Measurements from ENCODE around the gene PLXDC1.
A peak's percentile ranks its signal among the peaks of the same experiment; 100 is the strongest.
"Not testable (repeated sequence)": the region's sequence is repeated elsewhere in the genome, so short reads cannot be mapped to it uniquely, and the experiment has no call there.

PLXDC1 gene

DNA sequence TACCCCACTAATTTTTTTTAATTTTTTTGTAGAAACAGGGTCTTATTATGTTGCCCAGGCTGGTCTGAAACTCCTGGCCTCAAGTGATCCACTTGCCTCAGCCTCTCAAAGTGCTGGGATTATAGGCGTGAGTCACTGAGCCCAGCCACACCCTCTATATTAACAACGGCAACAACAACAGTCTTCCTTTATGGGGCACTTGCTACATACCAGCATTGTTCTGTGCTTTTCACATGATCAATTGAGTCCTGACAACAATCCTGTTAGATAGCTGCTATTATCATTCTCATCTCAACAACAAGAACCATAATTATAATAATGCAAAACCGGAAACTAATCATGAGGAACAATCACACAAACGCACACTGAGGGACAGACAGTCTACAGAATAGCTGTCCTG lies 27.1 kb upstream of the PLXDC1 start:
- peak; percentile 49 for DNase-seq

DNA sequence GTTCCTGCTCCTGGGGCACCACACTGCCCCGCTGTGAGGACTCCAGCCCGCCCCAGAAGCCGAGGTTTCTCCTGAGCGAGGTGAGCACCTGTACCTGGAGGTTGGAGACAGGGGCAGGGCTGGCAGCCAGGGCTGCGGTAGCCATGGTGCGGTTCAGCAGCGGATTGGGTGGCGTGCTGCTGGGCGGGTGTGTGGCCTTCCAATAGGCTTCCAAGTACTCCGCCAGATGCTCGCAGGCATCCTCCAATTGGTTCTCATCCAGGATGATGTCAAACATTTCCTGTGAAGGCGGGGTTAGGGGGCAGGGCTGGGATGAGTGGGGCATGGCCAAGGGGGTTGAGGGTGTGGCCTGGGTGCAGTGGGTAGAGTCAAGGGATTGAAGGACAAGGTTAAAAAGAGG lies 25.8 kb upstream of the PLXDC1 start:
- DNase-seq = no peak

DNA sequence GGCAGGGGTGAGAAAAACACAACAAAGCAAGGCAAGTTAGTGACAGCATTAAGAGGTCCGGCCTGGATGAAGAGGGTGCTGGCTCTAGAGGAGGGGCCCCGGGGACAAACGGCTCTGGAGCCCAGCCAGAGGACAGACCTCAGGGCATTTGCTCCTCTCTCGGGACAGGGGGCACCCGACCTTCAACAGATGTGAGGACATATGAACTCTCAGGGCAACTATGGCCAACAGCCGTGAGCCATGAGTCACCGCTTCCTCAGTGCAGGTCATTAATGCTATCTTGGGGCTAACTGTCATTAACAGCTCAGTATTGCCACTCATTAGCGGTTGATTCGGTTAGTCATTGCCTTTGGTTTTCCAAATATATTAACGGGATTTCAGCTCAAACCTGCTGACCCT lies 24.3 kb upstream of the PLXDC1 start:
- peak; percentile 22 for DNase-seq

- peak; percentile 56 for DNase-seq
Measured at GRCh38 chr17:39174920-39175694, 23.7 kb upstream of the PLXDC1 start.

DNA sequence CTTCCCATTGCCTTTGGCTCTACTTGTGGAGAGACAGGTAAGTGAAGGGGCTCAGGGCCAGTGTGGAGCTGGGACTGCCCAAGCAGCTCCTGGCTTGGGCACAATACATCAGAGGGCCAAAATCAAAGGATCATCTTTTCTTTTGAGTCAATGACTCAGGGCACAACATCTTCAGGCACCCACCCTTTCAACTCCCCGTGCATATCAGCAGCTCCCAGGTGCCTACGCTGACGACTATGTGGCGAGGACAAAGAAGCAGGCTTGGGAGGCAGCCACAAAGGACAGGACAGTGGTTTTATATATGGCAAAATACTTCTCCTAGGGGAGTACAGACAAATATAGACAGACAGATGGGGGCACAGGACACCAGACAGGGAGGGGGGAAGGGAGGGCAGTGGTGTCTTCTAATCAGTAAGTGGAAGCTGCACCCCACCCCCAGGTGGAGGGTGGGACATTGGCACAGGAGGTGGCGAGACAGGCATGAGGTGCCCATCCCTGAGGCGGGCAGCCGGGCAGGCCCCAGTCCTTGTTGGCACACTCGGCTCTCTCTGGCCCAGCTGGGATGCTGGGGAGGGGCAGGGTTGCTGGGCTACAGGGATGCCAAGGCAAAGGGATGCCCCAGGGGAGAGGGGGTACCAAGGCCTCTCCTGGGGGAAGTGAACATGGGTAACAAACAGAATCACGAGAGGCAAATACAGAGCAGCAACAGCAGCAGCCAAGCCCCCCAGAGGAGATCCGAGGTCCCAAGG lies 22.3 kb upstream of the PLXDC1 start:
- no peak for DNase-seq

- DNase-seq = no peak
Measured at GRCh38 chr17:39173080-39173479, 21.6 kb upstream of the PLXDC1 start.

DNA sequence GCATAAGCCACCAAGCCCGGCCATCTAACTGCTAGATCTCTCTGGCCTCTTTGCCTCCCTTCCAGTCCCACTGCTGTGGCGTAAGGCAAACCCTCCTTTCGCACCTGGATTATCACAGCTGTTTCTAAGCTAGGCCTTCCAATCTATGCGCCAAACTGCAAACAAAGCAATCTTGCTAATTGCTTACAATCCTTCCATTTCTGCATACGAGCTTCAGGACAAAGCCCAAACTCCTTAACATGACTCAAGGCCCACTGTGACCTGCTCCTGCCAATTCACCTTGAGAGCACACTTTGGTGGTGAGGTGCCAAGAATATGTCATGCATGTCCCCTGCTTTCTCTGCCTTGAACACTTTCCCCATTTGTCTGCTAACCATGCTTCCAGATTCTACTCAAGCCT lies 20.5 kb upstream of the PLXDC1 start:
- DNase-seq = no peak

DNA sequence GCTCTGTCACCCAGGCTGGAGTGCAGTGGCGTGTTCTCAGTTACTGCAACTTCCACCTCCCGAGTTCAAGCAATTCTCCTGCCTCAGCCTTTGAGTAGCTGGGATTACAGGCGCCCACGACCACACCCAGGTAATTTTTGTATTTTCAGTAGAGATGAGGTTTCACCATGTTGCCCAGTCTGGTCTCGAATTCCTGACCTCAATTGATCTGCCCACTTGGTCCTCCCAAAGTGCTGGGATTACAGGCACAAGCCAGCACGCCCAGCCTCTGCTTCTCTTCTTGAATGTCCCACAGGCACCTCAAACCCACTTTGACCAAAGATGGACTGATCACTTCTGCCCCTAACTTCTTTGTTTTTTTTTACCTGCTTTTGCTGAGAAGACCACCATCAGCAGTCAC lies 19.1 kb upstream of the PLXDC1 start:
- DNase-seq = no peak

DNA sequence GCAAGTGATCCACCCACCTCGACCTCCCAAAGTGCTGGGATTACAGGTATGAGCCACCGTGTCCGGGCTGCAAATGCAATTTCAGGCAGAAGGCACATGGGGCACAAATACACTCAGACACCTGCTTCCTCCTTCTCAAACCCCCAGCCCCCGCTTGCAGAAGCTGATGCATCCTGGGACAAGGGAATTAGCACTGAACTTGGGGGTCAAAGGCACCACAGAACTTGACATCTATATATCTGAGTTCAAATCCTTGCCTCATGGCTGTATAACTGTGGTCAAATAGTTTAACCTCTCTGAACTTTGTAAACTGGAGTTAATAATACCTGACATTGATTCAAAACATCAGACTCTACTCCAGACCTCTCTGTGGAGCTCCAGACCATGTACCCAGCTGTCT lies 18.7 kb upstream of the PLXDC1 start:
- no peak for DNase-seq

DNA sequence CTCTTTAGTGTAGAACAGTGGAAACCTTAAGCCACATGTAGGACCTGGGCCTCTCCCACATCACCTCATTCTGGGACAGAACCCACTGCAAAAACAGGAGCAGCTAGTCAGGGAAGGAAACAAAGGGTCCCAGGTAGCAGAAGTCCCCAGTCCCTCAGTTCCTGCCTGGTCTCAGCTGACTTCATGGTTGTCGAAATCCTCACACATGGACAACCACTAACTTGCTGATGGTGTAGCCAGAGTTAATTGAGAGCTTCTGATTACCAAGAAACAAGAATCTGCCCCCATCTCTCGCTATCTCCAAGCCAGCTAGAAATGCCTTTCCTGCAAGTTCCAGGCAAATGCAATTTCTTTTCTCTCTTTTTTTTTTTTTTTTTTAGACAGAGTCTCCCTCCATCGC lies 18.1 kb upstream of the PLXDC1 start:
- DNase-seq = no peak

- DNase-seq = no peak
Measured at GRCh38 chr17:39169101-39169500, 17.7 kb upstream of the PLXDC1 start.

- DNase-seq = not testable (repeated sequence)
Measured at GRCh38 chr17:39168503-39168902, 17.1 kb upstream of the PLXDC1 start.

DNA sequence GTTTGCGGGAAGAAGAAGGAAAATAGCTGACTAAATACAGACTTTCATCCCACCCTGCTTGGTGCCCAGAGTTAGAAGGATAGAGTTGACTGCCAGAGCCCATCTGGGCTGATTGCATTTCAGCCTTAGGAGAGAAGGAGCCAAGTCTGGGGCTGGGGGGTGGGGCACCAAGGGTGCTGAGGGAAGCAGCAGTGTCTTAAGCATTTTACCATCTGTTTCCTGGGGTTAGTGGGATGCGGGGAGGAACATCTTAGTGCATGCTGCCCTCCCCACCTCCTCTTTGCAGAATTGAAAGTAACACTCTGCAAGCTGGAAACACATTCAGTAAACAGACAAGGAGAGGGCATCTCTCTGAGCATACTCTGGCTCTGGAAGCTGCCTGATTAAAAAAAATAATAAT lies 16.0 kb upstream of the PLXDC1 start:
- no peak for DNase-seq

GRCh38 chr17:39166437-39167335 lies 15.2 kb upstream of the PLXDC1 start:
- no peak for DNase-seq

DNA sequence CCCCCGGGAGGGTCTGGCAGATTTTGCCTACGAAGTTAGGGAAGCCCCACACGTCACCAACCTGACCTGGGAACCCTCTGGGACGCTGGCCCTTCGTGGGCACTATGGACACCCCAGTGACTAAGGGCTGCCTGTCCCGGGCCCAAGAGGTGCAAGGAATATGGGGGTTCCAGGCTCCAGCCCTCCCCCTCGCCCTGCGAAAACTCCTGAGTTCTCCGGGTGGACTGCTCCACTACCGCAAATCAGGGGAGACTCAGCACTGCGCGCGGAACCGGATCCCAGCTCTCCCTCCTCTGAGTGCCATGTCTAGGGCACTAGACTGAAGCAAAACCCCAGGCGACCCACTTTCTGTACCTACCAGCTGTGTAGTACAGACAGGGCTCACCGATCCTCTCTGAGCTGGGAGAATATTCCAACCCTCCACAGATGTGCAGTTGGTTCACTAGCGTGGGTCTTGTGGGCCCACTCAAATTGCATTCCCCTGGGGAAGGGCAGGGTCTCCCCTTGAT lies 14.5 kb upstream of the PLXDC1 start, which contains the start of gene ARL5C:
TSS of gene ARL5C (minus strand) at position 321 of the 509 bp plus-strand sequence. CDS start 401 bp downstream, outside the sequence.
- no peak for DNase-seq

DNA sequence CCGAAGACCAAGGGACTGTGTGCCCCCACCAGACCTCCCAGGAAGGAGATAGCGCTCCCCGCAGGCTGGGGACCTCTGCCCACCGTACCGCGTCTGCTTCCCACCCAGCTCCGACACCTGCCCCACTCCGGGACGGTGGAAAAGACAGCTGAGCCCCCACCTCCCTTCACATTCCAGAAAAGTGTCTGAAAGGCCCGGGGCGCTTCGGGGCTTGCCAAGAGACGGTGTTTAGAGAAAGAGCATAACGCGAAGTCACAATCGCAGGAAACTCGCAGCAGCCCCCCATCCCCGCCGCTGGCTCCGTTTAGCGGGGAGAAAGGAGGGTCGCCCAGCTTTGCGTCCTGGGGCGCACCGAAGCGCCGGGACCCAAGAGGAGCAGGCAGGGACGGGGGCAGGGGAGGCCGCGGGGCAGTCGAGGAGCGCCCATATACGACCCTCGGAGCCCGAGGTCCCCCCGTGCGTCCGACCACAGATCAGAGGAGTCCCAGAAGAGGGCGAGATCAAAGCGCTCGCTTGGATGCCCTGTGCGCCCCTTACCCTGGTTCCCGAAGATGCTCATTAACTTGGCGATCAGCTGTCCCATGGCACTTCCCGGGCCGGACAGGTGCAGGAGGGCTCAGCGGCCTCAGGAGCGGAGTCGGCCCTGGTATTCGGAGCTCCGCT lies 13.9 kb upstream of the PLXDC1 start:
- no peak for DNase-seq

- peak; percentile 93 for DNase-seq
Measured at GRCh38 chr17:39164675-39165143, 13.3 kb upstream of the PLXDC1 start.

GRCh38 chr17:39161962-39162361 lies 10.5 kb upstream of the PLXDC1 start:
- no peak for DNase-seq

GRCh38 chr17:39158623-39159022 lies 7.2 kb upstream of the PLXDC1 start:
- no peak for DNase-seq

- no peak for DNase-seq
Measured at GRCh38 chr17:39156491-39156890, 5.1 kb upstream of the PLXDC1 start.

DNA sequence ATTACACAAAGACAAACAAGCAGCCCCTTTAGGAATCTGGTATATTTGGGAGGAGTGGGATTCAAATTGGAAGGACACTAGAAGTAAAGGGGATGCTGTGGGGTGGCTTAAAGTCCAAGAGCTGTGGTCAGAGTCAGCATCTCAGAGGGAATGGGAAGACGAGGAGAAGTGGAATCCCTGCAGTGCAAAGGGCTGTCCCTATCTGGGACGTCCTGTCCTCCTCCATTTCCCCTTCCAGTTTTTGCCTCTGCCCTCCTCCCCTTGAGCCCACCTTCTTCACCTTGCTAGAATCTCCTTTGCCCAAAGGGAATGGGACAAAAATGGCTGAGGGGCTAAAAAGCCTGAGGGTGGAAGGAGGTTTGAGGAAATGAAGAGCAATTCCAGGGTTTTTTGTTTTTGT lies 4.2 kb upstream of the PLXDC1 start:
- no peak for DNase-seq

GRCh38 chr17:39153599-39154051 lies 2.2 kb upstream of the PLXDC1 start:
- peak; percentile 89 for DNase-seq
